CD4-positive, alpha-beta T cell (primary cell): ENCODE measurements around the gene SIGLEC15. TPM values are rescaled to one million over a fixed set of nuclear protein-coding genes. Genes with fewer than 3 reads are reported as not detected.

Source experiments
- ATAC-seq: fragments of 200-7000 bp; cut with Tn5 transposase; one replicate; pipeline ENCODE4 v1.10.0; 2022; ENCODE audit warnings: mild to moderate bottlenecking; ENCODE audit not compliant: poor library complexity
- CTCF ChIA-PET: fragments of 350-600 bp; sonication (Branson Sonifier 250); formaldehyde crosslinking; loops from one replicate; lab custom pipeline; 2021; ENCODE audit warnings: antibody characterized with exemption, inconsistent platforms; lab: Charles Lee
- POLR2A ChIA-PET: fragments of 350-600 bp; sonication (Branson Sonifier 250); formaldehyde crosslinking; loops from one replicate; lab custom pipeline; 2021; ENCODE audit warnings: antibody characterized with exemption, inconsistent platforms; lab: Charles Lee
- DNase-seq, 14 experiments: peaks; one replicate each; pipeline ENCODE4 v3.0.0-alpha.2; 2013 to 2020; ENCODE audit warnings: mixed read lengths in 2 of 14
- H3K27ac ChIP-seq, 2 donors: one replicate each; pipeline versions ENCODE4 v1.5.1 to v1.7.0; 2013; ENCODE audit warnings: low read length in 2 of 2, low read depth in 1 of 2, mild to moderate bottlenecking in 1 of 2
- H3K27me3 ChIP-seq, 2 experiments: 1 replicate in 1 of 2; 2 replicates in 1 of 2; pipeline versions ENCODE4 v1.6.1 to v1.7.0; 2013; ENCODE audit warnings: low read length in 2 of 2, control low read depth in 1 of 2, mild to moderate bottlenecking in 1 of 2, moderate library complexity in 1 of 2; ENCODE audit not compliant: insufficient read depth in 2 of 2, control insufficient read depth in 1 of 2
- H3K36me3 ChIP-seq: one replicate; pipeline ENCODE4 v1.6.1; 2013; ENCODE audit warnings: low read length, control low read depth; ENCODE audit not compliant: insufficient read depth
- H3K4me1 ChIP-seq: one replicate; pipeline ENCODE4 v1.6.1; 2013; ENCODE audit warnings: low read length, control low read depth; ENCODE audit not compliant: insufficient read depth
- H3K4me3 ChIP-seq: one replicate; pipeline ENCODE4 v1.5.1; 2013; ENCODE audit warnings: mild to moderate bottlenecking, low read length, moderate library complexity
- H3K9me3 ChIP-seq, 2 experiments: 1 replicate in 1 of 2; 2 replicates in 1 of 2; pipeline versions ENCODE4 v1.6.1 to v1.7.0; 2013; ENCODE audit warnings: low read length in 2 of 2, mild to moderate bottlenecking in 2 of 2, control low read depth in 1 of 2, moderate library complexity in 1 of 2; ENCODE audit not compliant: control insufficient read depth in 1 of 2, insufficient read depth in 1 of 2
- H3K27ac Mint-ChIP-seq: one replicate; pipeline ENCODE4 v1.8.0; 2020; ENCODE audit warnings: mixed read lengths
- H3K27me3 Mint-ChIP-seq: one replicate; pipeline ENCODE4 v1.8.0; 2021; ENCODE audit warnings: mixed read lengths
- H3K36me3 Mint-ChIP-seq: one replicate; pipeline ENCODE4 v1.8.0; 2021; ENCODE audit warnings: low read depth, mixed read lengths
- H3K4me1 Mint-ChIP-seq: one replicate; pipeline ENCODE4 v1.8.0; 2021; ENCODE audit warnings: low read depth, mixed read lengths
- H3K4me3 Mint-ChIP-seq: one replicate; pipeline ENCODE4 v1.8.0; 2020; ENCODE audit warnings: mild to moderate bottlenecking, mixed read lengths
- H3K9me3 Mint-ChIP-seq: one replicate; pipeline ENCODE4 v1.8.0; 2020; ENCODE audit warnings: mixed read lengths
- intact Hi-C, 2 experiments: fragments of 100-400 bp; cut with DNase I in 1 of 2; cut with micrococcal nuclease in 1 of 2; formaldehyde crosslinking; loops; one replicate each; pipeline versions ENCODE4 v1.15.1 to v1.9.0; 2023 to 2025; cut with DNase I, micrococcal nuclease
- total RNA-seq, 174 experiments: library from RNA in 2 of 174; stranded (reverse) in 2 of 174; gene quantifications; one replicate each; pipeline ENCODE4 v1.2.3 and lab custom pipeline; 2021 to 2026
- TF ChIP-seq, protein P1 (sequence below): fragments of 200-600 bp; IDR thresholded peaks from one replicate; pipeline ENCODE4 v1.8.0; 2022; ENCODE audit warnings: antibody characterized with exemption, mild to moderate bottlenecking

Gene SIGLEC15
- total RNA-seq, 2 experiments from 2014 or later: not detected

GRCh38 chr18:45834306-45834705 lies 8.8 kb downstream of the SIGLEC15 start:
- no peaks in the 10 kb centered on the region for H3K9me3 Mint-ChIP-seq

DNA sequence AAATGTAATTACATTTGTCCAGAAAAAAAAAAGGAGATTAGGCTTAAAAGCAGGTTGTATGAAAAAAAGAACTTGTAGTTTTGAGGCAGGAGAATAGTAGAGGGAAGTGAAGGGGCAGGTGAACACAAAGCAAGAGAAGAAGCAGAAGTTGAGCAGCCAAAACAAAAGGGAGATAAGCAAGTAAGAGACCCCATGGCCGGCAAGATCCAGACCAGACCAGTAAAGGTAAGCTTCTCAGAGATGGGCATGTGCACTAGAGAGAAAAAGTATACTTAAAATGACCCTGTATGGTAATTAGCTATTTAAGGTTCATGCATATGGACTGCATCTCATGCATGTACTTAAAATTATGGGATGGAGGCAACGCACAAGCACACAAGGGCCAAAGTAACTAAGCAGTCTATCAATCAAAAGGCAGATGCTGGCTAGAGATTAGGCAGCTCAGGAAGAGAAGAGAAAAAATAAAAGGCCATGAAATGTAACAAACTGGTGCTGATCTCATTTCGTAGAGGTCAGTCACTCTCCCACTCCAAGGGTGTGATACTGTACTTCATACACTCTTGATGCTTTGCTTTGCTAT lies 9.7 kb downstream of the SIGLEC15 start:
- no peak overlapping the region for H3K4me3 Mint-ChIP-seq
- intact Hi-C loops: loop anchor here in 1 of 2 experiments (5.0 kb wide), 1 partner anchor 143 kb away; no protein-coding TSS in a partner anchor
- peaks cover 64% of the 10 kb centered on the region for H3K27me3 Mint-ChIP-seq

More at GRCh38 chr18:45834306-45834705, 8.8 kb downstream of the SIGLEC15 start:
- no peaks in the 10 kb centered on the region for H3K36me3 Mint-ChIP-seq
- ATAC-seq (no peak), DNase-seq (no peak)
- ChIA-PET POLR2A (no interaction called here), CTCF (no interaction called here)
- H3K4me1 ChIP-seq: peaks cover 21% of the 10 kb centered on the region
- H3K27ac ChIP-seq: no peak overlapping the region
- no peak overlapping the region for H3K4me3 Mint-ChIP-seq
- TF ChIP-seq, protein P1, sequence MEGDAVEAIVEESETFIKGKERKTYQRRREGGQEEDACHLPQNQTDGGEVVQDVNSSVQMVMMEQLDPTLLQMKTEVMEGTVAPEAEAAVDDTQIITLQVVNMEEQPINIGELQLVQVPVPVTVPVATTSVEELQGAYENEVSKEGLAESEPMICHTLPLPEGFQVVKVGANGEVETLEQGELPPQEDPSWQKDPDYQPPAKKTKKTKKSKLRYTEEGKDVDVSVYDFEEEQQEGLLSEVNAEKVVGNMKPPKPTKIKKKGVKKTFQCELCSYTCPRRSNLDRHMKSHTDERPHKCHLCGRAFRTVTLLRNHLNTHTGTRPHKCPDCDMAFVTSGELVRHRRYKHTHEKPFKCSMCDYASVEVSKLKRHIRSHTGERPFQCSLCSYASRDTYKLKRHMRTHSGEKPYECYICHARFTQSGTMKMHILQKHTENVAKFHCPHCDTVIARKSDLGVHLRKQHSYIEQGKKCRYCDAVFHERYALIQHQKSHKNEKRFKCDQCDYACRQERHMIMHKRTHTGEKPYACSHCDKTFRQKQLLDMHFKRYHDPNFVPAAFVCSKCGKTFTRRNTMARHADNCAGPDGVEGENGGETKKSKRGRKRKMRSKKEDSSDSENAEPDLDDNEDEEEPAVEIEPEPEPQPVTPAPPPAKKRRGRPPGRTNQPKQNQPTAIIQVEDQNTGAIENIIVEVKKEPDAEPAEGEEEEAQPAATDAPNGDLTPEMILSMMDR: no peak
- peaks cover 58% of the 10 kb centered on the region for H3K27me3 Mint-ChIP-seq
- H3K36me3 ChIP-seq: no peaks in the 10 kb centered on the region
- H3K27ac Mint-ChIP-seq: no peak overlapping the region
- H3K27me3 ChIP-seq: peaks cover 24 to 32% of the 10 kb centered on the region in 2 experiments
- peaks cover 11% of the 10 kb centered on the region for H3K4me1 Mint-ChIP-seq
- intact Hi-C loops: no loop called here
- H3K4me3 ChIP-seq: no peak overlapping the region
- H3K9me3 ChIP-seq: no peaks in the 10 kb centered on the region

DNA sequence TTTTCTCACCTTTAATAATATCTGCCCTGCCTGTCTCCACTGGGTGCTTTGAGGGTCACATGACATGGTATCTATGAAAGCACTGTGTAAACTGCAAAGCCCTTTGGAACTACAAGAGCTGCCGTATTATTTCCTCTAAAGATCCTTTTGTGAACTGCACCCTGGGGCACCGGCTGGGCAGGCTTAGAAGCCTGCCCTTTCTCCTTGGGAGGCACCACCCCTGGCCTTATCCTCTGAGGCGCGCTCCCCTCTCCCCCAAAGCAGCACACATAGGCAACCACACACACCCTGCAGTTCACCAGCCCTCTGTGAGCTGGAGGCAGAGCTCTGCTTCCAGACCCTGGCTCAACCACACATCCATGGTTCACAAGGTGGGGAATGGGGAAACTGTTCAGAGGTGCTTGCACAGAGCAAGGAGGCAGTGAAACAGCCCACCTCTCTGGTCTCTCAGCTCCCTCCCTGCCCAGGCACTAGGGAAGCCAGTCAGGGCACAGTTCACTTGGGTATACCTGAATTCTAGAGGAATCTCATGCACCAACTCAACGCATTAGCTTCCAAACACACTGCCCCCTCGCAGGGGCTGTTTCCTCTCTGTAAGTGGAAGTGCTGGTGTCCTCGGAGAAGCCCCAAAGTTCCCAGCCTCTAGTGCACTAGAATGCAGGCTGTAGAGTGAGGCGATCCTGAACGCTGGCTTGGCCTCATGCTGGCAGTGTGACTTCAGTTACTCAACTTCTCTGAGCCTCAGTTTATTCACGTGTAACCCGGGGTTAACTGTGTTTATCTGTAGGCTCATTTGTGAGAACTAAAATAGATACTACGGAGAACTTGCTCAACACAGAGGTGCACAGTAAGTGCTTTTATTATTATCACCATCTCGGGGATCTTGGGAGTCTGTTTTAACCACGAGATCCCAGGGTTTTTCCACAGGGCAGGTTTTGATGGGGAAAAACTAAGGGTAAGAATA lies 11.0 kb downstream of the SIGLEC15 start:
- Histone ChIP-seq H3K36me3 (no peaks in the 10 kb centered on the region), H3K4me3 (no peak overlapping the region), H3K27ac (no peak overlapping the region), H3K27me3 (peaks cover 29 to 32% of the 10 kb centered on the region in 2 experiments), H3K9me3 (no peaks in the 10 kb centered on the region), H3K4me1 (peaks cover 24% of the 10 kb centered on the region)
- TF ChIP-seq, protein P1: no peak
- Mint-ChIP-seq H3K9me3 (no peaks in the 10 kb centered on the region), H3K4me1 (peaks cover 13% of the 10 kb centered on the region), H3K4me3 (peak overlapping the region; percentile 61), H3K36me3 (no peaks in the 10 kb centered on the region), H3K27me3 (peaks cover 71% of the 10 kb centered on the region), H3K27ac (no peak overlapping the region)
- no peak for ATAC-seq
- CTCF ChIA-PET: no interaction called here
- DNase-seq: no peak
- POLR2A ChIA-PET: no interaction called here
- intact Hi-C loops: loop anchor here in 1 of 2 experiments (5.0 kb wide), 1 partner anchor 144 kb away; no protein-coding TSS in a partner anchor

More for the DNA sequence above, 9.7 kb downstream of the SIGLEC15 start:
- H3K4me1 ChIP-seq: peaks cover 24% of the 10 kb centered on the region
- H3K27ac Mint-ChIP-seq: no peak overlapping the region
- H3K36me3 Mint-ChIP-seq: no peaks in the 10 kb centered on the region
- no peak overlapping the region for H3K4me3 ChIP-seq
- H3K27me3 ChIP-seq: peaks cover 29 to 32% of the 10 kb centered on the region in 2 experiments
- no peaks in the 10 kb centered on the region for H3K9me3 ChIP-seq
- ChIA-PET CTCF (no interaction called here), POLR2A (no interaction called here)
- ATAC-seq: no peak
- no peak overlapping the region for H3K27ac ChIP-seq
- H3K9me3 Mint-ChIP-seq: no peaks in the 10 kb centered on the region
- no peaks in the 10 kb centered on the region for H3K36me3 ChIP-seq
- DNase-seq: no peak
- TF ChIP-seq, protein P1: no peak
- H3K4me1 Mint-ChIP-seq: peaks cover 13% of the 10 kb centered on the region
